Upper lobe of right lung (tissue), 1 donor: ENCODE results near the gene FOSL2. TPM values are rescaled to one million over a fixed set of nuclear protein-coding genes. Genes with fewer than 3 reads are reported as not detected.
"Not testable (repeated sequence)": the region's sequence is repeated elsewhere in the genome, so short reads cannot be mapped to it uniquely, and the experiment has no call there.

Experiments
- ATAC-seq: fragments of 200-7000 bp; cut with Tn5 transposase; one replicate; pipeline ENCODE4 v1.9.1; 2020; ENCODE audit warnings: mild to moderate bottlenecking, moderate library complexity
- DNase-seq: peaks from one replicate; pipeline ENCODE4 v3.0.0-alpha.2; 2020
- H3K27ac ChIP-seq: fragments of 200-600 bp; one replicate; pipeline ENCODE4 v1.8.0; 2022
- H3K27me3 ChIP-seq: fragments of 200-600 bp; one replicate; pipeline ENCODE4 v1.8.0; 2022; ENCODE audit warnings: mild to moderate bottlenecking
- H3K36me3 ChIP-seq: fragments of 200-600 bp; one replicate; pipeline ENCODE4 v1.8.0; 2022
- H3K4me1 ChIP-seq: fragments of 200-600 bp; one replicate; pipeline ENCODE4 v1.8.0; 2022
- H3K4me3 ChIP-seq: fragments of 200-600 bp; one replicate; pipeline ENCODE4 v1.8.0; 2022; ENCODE audit warnings: mild to moderate bottlenecking
- H3K9me3 ChIP-seq: fragments of 200-600 bp; one replicate; pipeline ENCODE4 v1.8.0; 2022
- CTCF ChIP-seq: fragments of 200-600 bp; IDR thresholded peaks from one replicate; pipeline ENCODE4 v1.8.0; 2022; ENCODE audit warnings: antibody characterized with exemption
- intact Hi-C: fragments of 100-400 bp; cut with DNase I; formaldehyde crosslinking; loops from one replicate; pipeline ENCODE4 v1.11.0; 2022
- total RNA-seq: library from RNA; stranded (reverse); fragmentation: NEBNext Ultra II Directional; extraction: Animal tissue kit (Norgen Biotek cat#: 25700); gene quantifications from one replicate; pipeline ENCODE4 v1.2.1, GENCODE V29; 2021
- donor health status: DM: no; HTN: yes; CAD: no; lungs with severe emphysema.

Gene FOSL2
- total RNA-seq, 1 donor from 2014 or later: 123 TPM

DNA sequence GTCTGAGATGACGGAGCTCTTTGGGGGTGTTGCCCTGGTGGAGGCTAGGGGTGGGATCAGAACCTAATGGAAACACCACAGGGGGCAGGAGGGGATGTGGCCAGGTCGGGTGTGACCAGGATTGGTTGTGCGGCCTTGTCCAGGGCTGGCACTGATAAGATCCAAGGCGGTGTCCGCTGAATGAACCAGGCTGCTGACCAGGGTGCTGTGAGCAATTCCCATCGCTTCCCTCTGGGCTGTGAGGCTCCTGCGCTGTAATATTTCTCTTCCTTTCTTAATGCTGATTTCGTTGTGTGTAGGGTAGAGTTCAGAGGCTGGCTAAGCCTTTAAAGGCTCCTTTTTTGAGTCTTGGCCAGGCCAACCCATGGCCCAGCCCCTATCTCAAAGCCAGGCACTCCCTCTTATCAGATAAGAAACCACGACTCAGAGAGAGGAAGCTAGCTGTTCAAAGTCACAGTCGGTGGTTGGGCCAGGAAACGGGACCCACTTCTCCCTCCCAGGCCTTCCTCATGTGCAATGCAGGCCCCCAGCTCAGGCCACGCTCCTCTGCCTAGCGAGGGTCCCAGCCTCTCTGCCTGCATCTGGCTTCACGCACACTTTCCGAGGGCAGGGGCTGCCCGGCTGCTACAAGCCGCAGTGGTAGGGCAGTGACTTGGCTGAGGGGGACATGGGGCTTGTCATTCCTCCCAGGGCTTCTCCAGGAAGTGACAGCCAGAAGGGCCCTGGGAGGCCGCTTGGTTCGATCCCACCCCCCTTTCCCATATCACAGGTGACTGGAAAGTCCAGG, 26.0 kb upstream of the FOSL2 start:
- Histone ChIP-seq H3K27ac (no peak overlapping the region), H3K27me3 (no peaks in the 10 kb centered on the region), H3K4me1 (peaks cover 20% of the 10 kb centered on the region), H3K4me3 (no peak overlapping the region), H3K36me3 (no peaks in the 10 kb centered on the region), H3K9me3 (no peaks in the 10 kb centered on the region)
- intact Hi-C loops: no loop called here
- no peak for DNase-seq
- no peak for TF ChIP-seq CTCF
- ATAC-seq: peak; percentile 73

GRCh38 chr2:28367667-28368356, 24.8 kb upstream of the FOSL2 start:
- intact Hi-C loops: no loop called here
- no peak for TF ChIP-seq CTCF

GRCh38 chr2:28368357-28368798, 24.3 kb upstream of the FOSL2 start:
- Histone ChIP-seq H3K36me3 (no peaks in the 10 kb centered on the region), H3K4me3 (no peak overlapping the region), H3K27me3 (no peaks in the 10 kb centered on the region), H3K27ac (no peak overlapping the region), H3K4me1 (peaks cover 20% of the 10 kb centered on the region), H3K9me3 (no peaks in the 10 kb centered on the region)
- intact Hi-C loops: no loop called here
- TF ChIP-seq CTCF: no peak
- no peak for ATAC-seq
- no peak for DNase-seq

More at GRCh38 chr2:28367667-28368356, 24.8 kb upstream of the FOSL2 start:
- ATAC-seq (no peak), DNase-seq (no peak)
- Histone ChIP-seq H3K4me1 (peaks cover 20% of the 10 kb centered on the region), H3K27ac (no peak overlapping the region), H3K27me3 (no peaks in the 10 kb centered on the region), H3K4me3 (no peak overlapping the region), H3K9me3 (no peaks in the 10 kb centered on the region), H3K36me3 (no peaks in the 10 kb centered on the region)

DNA sequence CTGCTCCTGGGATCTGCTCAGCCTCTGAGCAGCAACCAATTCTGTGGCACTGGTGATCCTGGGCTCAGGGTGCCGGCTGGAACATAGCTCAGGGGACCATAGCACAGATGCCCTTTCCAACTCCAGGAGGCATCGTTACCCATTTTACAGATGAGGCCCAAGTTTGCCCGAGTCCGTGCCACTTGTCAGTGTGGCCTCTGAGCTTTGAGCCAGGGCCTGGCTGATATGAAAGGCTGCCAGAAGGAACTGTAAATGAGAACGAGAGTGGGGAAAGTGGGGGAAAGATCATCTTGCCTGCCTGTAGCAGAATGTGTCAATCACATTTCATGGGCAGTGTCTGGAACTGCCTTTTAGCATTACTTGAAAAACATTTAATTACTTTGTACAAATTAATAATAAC, 23.3 kb upstream of the FOSL2 start:
- Histone ChIP-seq H3K27me3 (no peaks in the 10 kb centered on the region), H3K4me3 (no peak overlapping the region), H3K36me3 (no peaks in the 10 kb centered on the region), H3K9me3 (no peaks in the 10 kb centered on the region), H3K27ac (no peak overlapping the region), H3K4me1 (peaks cover 20% of the 10 kb centered on the region)
- ATAC-seq (peak; percentile 16), DNase-seq (no peak)
- intact Hi-C loops: no loop called here
- no peak for TF ChIP-seq CTCF

DNA sequence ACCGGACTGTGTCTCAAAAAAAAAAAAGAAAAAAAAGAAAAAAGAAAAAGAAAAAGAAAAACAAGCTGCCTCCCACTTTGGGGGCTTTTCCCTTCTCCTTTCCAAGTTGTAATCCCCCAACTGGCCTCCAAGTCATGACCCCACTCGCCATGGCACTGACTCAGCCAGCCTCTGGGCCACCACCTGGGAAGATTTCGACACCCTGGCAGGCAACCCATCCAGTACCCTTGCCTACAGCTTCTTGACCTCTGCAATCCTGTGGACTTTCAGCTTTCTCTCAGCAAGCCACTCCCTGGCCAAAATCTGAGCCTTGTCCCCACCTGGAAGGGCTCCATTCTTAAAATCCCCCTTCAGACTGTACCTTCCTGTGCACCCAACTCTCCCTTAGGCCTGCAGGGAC, 22.3 kb upstream of the FOSL2 start:
- DNase-seq (no peak), ATAC-seq (no peak)
- no peak overlapping the region for H3K27ac ChIP-seq
- H3K36me3 ChIP-seq: no peaks in the 10 kb centered on the region
- no peaks in the 10 kb centered on the region for H3K9me3 ChIP-seq
- no peak overlapping the region for H3K4me3 ChIP-seq
- H3K4me1 ChIP-seq: peaks cover 17% of the 10 kb centered on the region
- H3K27me3 ChIP-seq: no peaks in the 10 kb centered on the region
- intact Hi-C loops: no loop called here
- no peak for TF ChIP-seq CTCF

- H3K4me3 ChIP-seq: not testable (repeated sequence)
Observed at GRCh38 chr2:28371728-28372127, 20.9 kb upstream of the FOSL2 start.

More at GRCh38 chr2:28371728-28372127, 20.9 kb upstream of the FOSL2 start:
- H3K4me1 ChIP-seq, DNase-seq, H3K27ac ChIP-seq, intact Hi-C loops, ATAC-seq, H3K36me3 ChIP-seq, H3K9me3 ChIP-seq, H3K27me3 ChIP-seq: not testable (repeated sequence)
